Body of pancreas (tissue), 4 donors: Measurements from ENCODE around the gene PLGLB2. TPM values are rescaled to one million over a fixed set of nuclear protein-coding genes. Genes with fewer than 3 reads are reported as not detected.
"Not testable (repeated sequence)": the region's sequence is repeated elsewhere in the genome, so short reads cannot be mapped to it uniquely, and the experiment has no call there.

Source experiments
- ATAC-seq: fragments of 150-250 bp; one replicate; pipeline ENCODE4 v1.9.1; 2016
- DNase-seq, 4 donors: peaks; one replicate each; pipeline ENCODE4 v3.0.0-alpha.2; 2019
- H3K27ac ChIP-seq, 4 donors: fragments of 200-600 bp; sonication (generic); 1 replicate in 3 of 4; 2 replicates in 1 of 4; pipeline versions ENCODE4 v1.5.1 to v1.6.1; 2016 to 2019; ENCODE audit warnings: mild to moderate bottlenecking in 1 of 4, mixed read lengths in 1 of 4, moderate library complexity in 1 of 4
- H3K27me3 ChIP-seq, 2 donors: fragments of 200-600 bp; sonication (generic); one replicate each; pipeline ENCODE4 v1.6.0; 2016; ENCODE audit warnings: mild to moderate bottlenecking in 1 of 2
- H3K36me3 ChIP-seq, 2 donors: fragments of 200-600 bp; sonication (generic); replicated peaks in 1 of 2; 2 replicates each; pipeline ENCODE4 v1.5.1; 2016; ENCODE audit warnings: low read depth in 2 of 2; ENCODE audit not compliant: insufficient read depth in 1 of 2
- H3K4me1 ChIP-seq: fragments of 200-600 bp; sonication (generic); one replicate; pipeline ENCODE4 v1.6.0; 2016
- H3K4me3 ChIP-seq, 2 donors: fragments of 200-600 bp; sonication (generic); 1 replicate in 1 of 2; 2 replicates in 1 of 2; pipeline ENCODE4 v1.5.1; 2016 to 2019
- H3K9me3 ChIP-seq, 3 donors: fragments of 200-600 bp; sonication (generic); 1 replicate in 2 of 3; 2 replicates in 1 of 3; pipeline ENCODE4 v1.5.1; 2016
- WGBS, 2 donors: methylation state at CpG; one replicate each; pipeline ENCODE4 v1.1.5; 2017; 5-methylcytosine and 5-hydroxymethylcytosine counted together
- intact Hi-C: fragments of 100-400 bp; cut with DNase I; formaldehyde crosslinking; loops from one replicate; pipeline ENCODE4 v1.15.1; 2023
- total RNA-seq, 2 donors: library from RNA; depleted of rRNA; stranded (reverse); fragments of >200 nt; gene quantifications; one replicate each; pipeline ENCODE4 v1.1.0, GENCODE V29; 2016

PLGLB2 gene
- 1 to 10 TPM in 1 of 2 donors, not detected in 1; 1.8 TPM for total RNA-seq

GRCh38 chr2:87747791-87748190 lies at the start of gene PLGLB2:
Gene PLGLB2, plus strand, starts transcription at chr2:87748087. Its CDS starts 67 bp downstream, at chr2:87748154.
- intact Hi-C loops, H3K4me3 ChIP-seq, H3K4me1 ChIP-seq, H3K36me3 ChIP-seq, H3K9me3 ChIP-seq, H3K27me3 ChIP-seq, ATAC-seq, H3K27ac ChIP-seq: not testable (repeated sequence)
- peak in 1 of 4 donors; percentile 4 for DNase-seq
- 80 to 92% methylated on average over 1 of the region's 3 CpGs for WGBS, 2 donors

- DNase-seq, ATAC-seq, H3K4me3 ChIP-seq, H3K9me3 ChIP-seq, H3K27me3 ChIP-seq, H3K4me1 ChIP-seq, H3K36me3 ChIP-seq, H3K27ac ChIP-seq, intact Hi-C loops: not testable (repeated sequence)
- WGBS, 2 donors: 76 to 82% methylated on average over 2 of the region's 4 CpGs
These were observed 43.1 kb upstream of the PLGLB2 start for GRCh38 chr2:87704572-87705323.

DNA sequence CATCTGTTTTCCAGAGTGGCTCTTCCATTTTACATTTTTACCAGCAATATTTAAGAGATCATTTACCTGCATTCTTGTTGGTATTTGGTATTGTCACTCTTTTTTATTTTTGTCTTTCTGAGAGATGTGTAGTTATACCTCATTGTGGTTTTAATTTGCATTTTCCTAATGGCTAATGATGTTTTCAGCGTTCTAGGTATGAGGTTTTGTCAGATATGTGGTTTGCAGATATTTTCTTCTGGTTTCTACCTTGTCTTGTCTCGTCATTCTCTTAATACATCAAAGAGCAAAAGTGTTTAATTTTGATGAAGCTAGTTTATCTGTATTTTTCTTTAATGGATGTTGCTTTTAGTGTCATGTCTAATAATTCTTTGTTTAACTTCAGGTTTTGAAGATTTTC lies 39.5 kb upstream of the PLGLB2 start:
- H3K36me3 ChIP-seq, DNase-seq, intact Hi-C loops, H3K4me1 ChIP-seq, ATAC-seq, H3K27ac ChIP-seq, H3K4me3 ChIP-seq, H3K27me3 ChIP-seq, H3K9me3 ChIP-seq: not testable (repeated sequence)
- 61 to 80% methylated on average over 1 to 2 of the region's 2 CpGs for WGBS, 2 donors

GRCh38 chr2:87727940-87728599 lies 19.8 kb upstream of the PLGLB2 start:
- H3K9me3 ChIP-seq, H3K27me3 ChIP-seq, H3K4me1 ChIP-seq, DNase-seq, H3K4me3 ChIP-seq, H3K27ac ChIP-seq, H3K36me3 ChIP-seq, intact Hi-C loops: not testable (repeated sequence)
- peak; percentile 71 for ATAC-seq
- WGBS, 2 donors: no CpG with 5 or more reads among the region's 8 CpGs

GRCh38 chr2:87740928-87741327 lies 7.0 kb upstream of the PLGLB2 start:
- DNase-seq, intact Hi-C loops, ATAC-seq, H3K9me3 ChIP-seq, H3K4me3 ChIP-seq, H3K36me3 ChIP-seq, H3K4me1 ChIP-seq, H3K27ac ChIP-seq, H3K27me3 ChIP-seq: not testable (repeated sequence)

DNA sequence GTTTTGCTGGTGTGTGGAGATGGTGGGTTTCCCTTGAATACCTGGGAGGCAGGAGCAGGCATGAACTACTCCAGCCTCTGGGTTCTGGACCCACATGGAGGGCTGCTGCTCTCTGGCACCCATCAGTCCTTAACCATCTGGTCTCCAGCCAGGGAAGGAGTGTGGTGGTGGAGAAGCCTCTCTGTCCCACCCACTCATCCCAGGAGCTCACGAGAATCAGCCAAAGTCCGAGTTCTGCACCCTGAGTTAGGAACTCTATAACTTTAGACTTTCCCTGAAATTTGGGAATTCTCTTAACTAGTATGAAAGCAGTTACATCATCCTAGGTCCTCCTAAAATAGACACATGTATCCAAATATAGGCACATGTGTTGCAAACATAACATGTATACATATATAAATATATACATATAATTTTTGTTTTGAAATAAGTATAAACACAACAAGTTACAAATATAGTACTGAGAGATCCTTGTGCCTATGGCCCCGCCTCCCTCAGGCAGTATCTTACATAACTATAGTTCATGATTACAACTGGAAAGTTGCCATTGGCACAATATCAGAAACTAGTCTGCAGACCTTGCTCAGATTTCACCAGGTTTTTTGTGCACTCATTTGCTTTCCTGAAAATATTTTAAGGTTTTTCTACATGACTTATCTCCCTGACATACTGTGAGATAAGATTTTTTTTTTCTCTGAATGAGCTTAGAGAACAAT lies 5.3 kb upstream of the PLGLB2 start:
- WGBS, 2 donors: no CpG with 5 or more reads among the region's 3 CpGs
- H3K27ac ChIP-seq, H3K4me3 ChIP-seq, H3K4me1 ChIP-seq, H3K9me3 ChIP-seq, H3K27me3 ChIP-seq, DNase-seq, intact Hi-C loops, H3K36me3 ChIP-seq: not testable (repeated sequence)
- peak; percentile 90 for ATAC-seq

DNA sequence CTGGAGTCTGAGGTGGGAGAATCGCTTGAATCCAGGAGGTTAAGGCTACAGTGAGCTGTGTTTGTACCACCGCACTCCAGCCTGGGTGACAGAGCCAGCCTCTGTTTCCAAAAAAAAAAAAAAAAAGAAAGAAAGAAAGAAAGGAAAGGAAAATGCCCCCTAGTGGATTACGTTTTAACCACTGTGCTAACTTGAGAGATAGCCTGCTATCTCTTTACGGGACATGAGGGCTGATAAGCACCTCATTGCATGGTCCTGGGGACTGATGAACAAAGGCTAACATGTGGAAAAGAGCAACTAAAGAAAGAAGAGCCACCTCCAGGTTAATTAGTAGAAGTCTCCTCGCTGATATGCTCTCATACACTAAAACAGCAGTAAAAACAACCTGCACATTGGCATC lies 4.2 kb upstream of the PLGLB2 start:
- ATAC-seq, intact Hi-C loops, DNase-seq, H3K27ac ChIP-seq, H3K27me3 ChIP-seq, H3K9me3 ChIP-seq, H3K4me1 ChIP-seq, H3K4me3 ChIP-seq, H3K36me3 ChIP-seq: not testable (repeated sequence)
- WGBS, 2 donors: 54% methylated on average over 4 of the region's 5 CpGs; no CpG with 5 or more reads in 1 of the 2 donors

DNA sequence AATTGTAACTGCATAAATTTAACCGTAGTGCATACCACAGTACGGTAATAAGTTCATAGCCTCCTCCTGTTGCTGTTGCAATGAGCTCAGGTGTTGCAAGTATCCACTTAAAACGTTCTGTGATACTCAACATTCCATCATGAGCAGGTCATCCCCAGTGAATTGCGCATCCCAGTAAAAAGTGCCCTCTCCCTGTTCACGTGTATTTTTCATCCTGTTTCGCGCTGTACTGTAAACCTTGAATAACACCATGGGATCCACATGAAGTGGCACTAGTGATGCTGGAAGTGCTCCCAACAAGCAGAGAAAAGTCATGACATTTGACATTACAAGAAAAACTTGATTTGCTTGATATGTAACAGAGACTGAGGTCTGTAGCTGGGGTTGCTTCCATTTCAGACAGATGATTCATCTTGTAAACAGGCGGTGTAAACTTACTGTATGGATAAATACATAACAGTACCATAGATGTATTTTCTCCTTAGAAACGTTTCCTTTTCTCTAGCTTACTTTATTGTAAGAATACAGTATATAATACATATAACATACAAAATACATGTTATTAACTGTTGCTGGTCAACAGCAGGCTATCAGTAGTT lies 2.4 kb upstream of the PLGLB2 start:
- WGBS, 2 donors: 80 to 93% methylated on average over 3 to 5 of the region's 9 CpGs
- H3K36me3 ChIP-seq, ATAC-seq, H3K9me3 ChIP-seq, H3K27me3 ChIP-seq, H3K27ac ChIP-seq, H3K4me1 ChIP-seq, DNase-seq, intact Hi-C loops, H3K4me3 ChIP-seq: not testable (repeated sequence)

DNA sequence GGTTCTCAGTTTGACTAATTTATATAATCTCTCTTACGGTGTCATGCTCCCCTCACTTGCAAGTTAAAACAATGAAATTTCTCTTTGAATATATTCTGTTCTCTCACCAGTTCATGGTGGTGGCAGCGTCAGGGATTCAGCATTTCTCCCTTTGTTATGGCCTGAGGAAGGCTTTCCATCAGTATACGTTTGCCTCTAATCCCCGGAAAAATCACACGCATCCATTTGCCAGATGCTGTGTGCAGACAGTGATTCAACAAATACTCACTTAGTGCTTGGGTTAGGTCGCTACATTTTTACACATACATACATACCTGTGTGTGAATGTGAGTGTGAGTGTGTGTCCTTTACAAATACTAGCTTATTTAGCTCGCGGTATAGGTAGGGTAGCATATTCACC lies 637 bp downstream of the PLGLB2 start:
- H3K4me3 ChIP-seq, H3K27ac ChIP-seq, H3K9me3 ChIP-seq, H3K27me3 ChIP-seq, H3K4me1 ChIP-seq, H3K36me3 ChIP-seq, intact Hi-C loops, ATAC-seq, DNase-seq: not testable (repeated sequence)
- WGBS, 2 donors: 40 to 62% methylated on average over 2 of the region's 8 CpGs

DNA sequence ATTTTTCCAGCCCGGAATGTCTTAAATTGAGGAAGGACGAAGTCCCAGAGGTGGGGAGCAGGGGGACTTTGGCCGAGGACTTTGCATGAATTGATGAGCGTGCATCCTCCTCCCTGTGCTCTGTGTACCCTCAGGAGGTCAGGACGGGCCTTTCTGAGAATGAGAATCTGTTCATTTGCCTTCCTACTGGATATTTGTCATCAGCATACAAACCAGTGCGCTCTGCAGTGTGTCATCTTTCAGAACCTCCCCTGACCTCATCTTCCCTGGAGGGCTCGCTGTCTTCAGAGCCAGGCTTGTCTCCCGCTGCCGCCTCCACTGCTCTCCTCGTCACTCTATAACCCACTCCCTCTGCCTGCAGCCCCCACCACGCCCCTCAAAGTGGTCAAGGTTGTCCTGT lies 2.7 kb downstream of the PLGLB2 start:
- intact Hi-C loops: not testable (repeated sequence)

DNA sequence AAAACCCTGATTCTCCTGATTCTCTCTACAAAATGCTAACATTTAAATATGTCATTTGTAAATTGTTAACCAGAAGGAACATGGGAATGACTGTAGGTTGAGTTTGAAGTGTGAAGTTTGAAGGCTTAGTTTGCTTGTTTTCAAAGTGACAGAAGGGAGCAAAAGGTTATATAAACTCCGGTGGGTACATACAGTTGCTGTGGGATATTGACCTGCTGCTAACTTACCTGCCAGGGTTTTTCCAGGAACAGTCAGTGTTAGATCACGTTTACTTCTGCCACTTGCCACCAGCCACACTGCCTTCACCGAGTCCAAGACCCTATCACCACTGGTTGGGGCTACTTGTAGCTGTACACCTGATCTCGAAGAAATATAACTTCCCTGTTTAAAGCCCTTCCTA lies 6.9 kb downstream of the PLGLB2 start:
- H3K27me3 ChIP-seq, H3K4me1 ChIP-seq, H3K36me3 ChIP-seq, H3K4me3 ChIP-seq, intact Hi-C loops, H3K9me3 ChIP-seq: not testable (repeated sequence)
- ATAC-seq (peak; percentile 99), DNase-seq (peak; percentile 49 to 86 (median 64))
- peak overlapping the region in 2 of 4 donors; percentile 59 to 64 for H3K27ac ChIP-seq
- 18% methylated on average over 4 of the region's 4 CpGs; no CpG with 5 or more reads in 1 of the 2 donors for WGBS, 2 donors

More for the DNA sequence above, 2.7 kb downstream of the PLGLB2 start:
- H3K36me3 ChIP-seq, ATAC-seq, H3K4me3 ChIP-seq, DNase-seq, H3K27ac ChIP-seq, H3K9me3 ChIP-seq, H3K27me3 ChIP-seq, H3K4me1 ChIP-seq: not testable (repeated sequence)
- 87 to 100% methylated on average over 1 to 6 of the region's 11 CpGs for WGBS, 2 donors
